Stimulated activated CD4-positive, alpha-beta T cell treated with anti-CD3 and anti-CD28 coated beads, TNF-alpha, amount 100 ng/mL, for 1 hour (primary cell): ENCODE data around the gene AQP3.
"Not testable (repeated sequence)": the region's sequence is repeated elsewhere in the genome, so short reads cannot be mapped to it uniquely, and the experiment has no call there.

Experiments
- DNase-seq, 3 donors: peaks; one replicate each; pipeline ENCODE4 v3.0.0-alpha.2; 2020; ENCODE audit warnings: low read depth in 3 of 3, low spot score in 1 of 3

The AQP3 gene

GRCh38 chr9:33418090-33418489 is 29.3 kb downstream of the AQP3 start:
- no peak for DNase-seq

- DNase-seq = peak in 1 of 3 donors; percentile 21
Observed at GRCh38 chr9:33416996-33417395, 30.4 kb downstream of the AQP3 start.

- peak; percentile 74 to 81 (median 77) for DNase-seq
Observed at GRCh38 chr9:33415501-33416038, 31.8 kb downstream of the AQP3 start.

GRCh38 chr9:33414889-33415500 is 32.4 kb downstream of the AQP3 start:
- no peak for DNase-seq

- DNase-seq = no peak
Observed at GRCh38 chr9:33414268-33414667, 33.1 kb downstream of the AQP3 start.

GRCh38 chr9:33408087-33408486 is 39.3 kb downstream of the AQP3 start:
- DNase-seq = no peak

GRCh38 chr9:33407061-33407460 is 40.3 kb downstream of the AQP3 start:
- DNase-seq = no peak

- no peak for DNase-seq
Observed at GRCh38 chr9:33404788-33405362, 42.5 kb downstream of the AQP3 start.

- no peak for DNase-seq
Observed at GRCh38 chr9:33403941-33404787, 43.2 kb downstream of the AQP3 start.

GRCh38 chr9:33402371-33402770 is 45.0 kb downstream of the AQP3 start, which contains the start of gene AQP7:
AQP7 (minus strand) TSS chr9:33402568; CDS start chr9:33401262, 1,306 bp downstream.
- DNase-seq = not testable (repeated sequence)

- not testable (repeated sequence) for DNase-seq
Observed at GRCh38 chr9:33401809-33402208, 45.6 kb downstream of the AQP3 start.

GRCh38 chr9:33399047-33399446 is 48.3 kb downstream of the AQP3 start:
- DNase-seq = not testable (repeated sequence)

GRCh38 chr9:33397801-33398200 is 49.6 kb downstream of the AQP3 start:
- DNase-seq = not testable (repeated sequence)

GRCh38 chr9:33395159-33395879 is 52.1 kb downstream of the AQP3 start:
- not testable (repeated sequence) for DNase-seq

GRCh38 chr9:33393986-33394385 is 53.4 kb downstream of the AQP3 start:
- DNase-seq = not testable (repeated sequence)

- no peak for DNase-seq
Observed at GRCh38 chr9:33393581-33393980, 53.8 kb downstream of the AQP3 start.

GRCh38 chr9:33392591-33393021 is 54.8 kb downstream of the AQP3 start:
- DNase-seq = not testable (repeated sequence)
